ENCODE results near the gene AP3B1. TPM values are rescaled to one million over a fixed set of nuclear protein-coding genes. Genes with fewer than 3 reads are reported as not detected.

AP3B1 gene
- total RNA-seq, 1 experiment from 2014 or later, result 41.8 TPM

- Histone ChIP-seq H3K27ac (ENCODE audit: insufficient read length, low read depth, low read length) (no peak overlapping the region), H2BK120ac (ENCODE audit: low read depth, low read length, poor library complexity, severe bottlenecking) (no peak overlapping the region), H2BK15ac (ENCODE audit: low read depth, low read length) (no peak overlapping the region), H4K8ac (replicated peaks; ENCODE audit: insufficient read length, low read depth, low read length) (no peak overlapping the region), H2BK20ac (ENCODE audit: low read depth, low read length, poor library complexity, severe bottlenecking) (no peak overlapping the region), H3K4me2 (ENCODE audit: insufficient read depth, insufficient read length, low read length) (no peak overlapping the region), H3K14ac (ENCODE audit: insufficient read depth, low read length) (no peak overlapping the region), H3K18ac (ENCODE audit: insufficient read length, low read depth, low read length) (no peak overlapping the region), H2AK5ac (ENCODE audit: insufficient read length, low read length) (no peak overlapping the region), H3K9me3 (ENCODE audit: control insufficient read depth, low read depth, low read length) (no peaks in the 10 kb centered on the region), H4K91ac (ENCODE audit: insufficient read length, low read depth, low read length) (no peak overlapping the region), H3K79me1 (ENCODE audit: insufficient read depth, low read depth, low read length, poor library complexity, severe bottlenecking) (no peaks in the 10 kb centered on the region), H3K23ac (ENCODE audit: insufficient read length, low read depth, low read length) (no peak overlapping the region), H2AFZ (ENCODE audit: low read length) (no peak overlapping the region), H3K23me2 (ENCODE audit: insufficient read length, low read depth, low read length, poor library complexity, severe bottlenecking) (no peaks in the 10 kb centered on the region), H3K79me2 (ENCODE audit: insufficient read depth, low read length) (no peaks in the 10 kb centered on the region), H2BK5ac (ENCODE audit: insufficient read length, low read length) (no peak overlapping the region), H4K5ac (ENCODE audit: insufficient read length, low read depth, low read length) (no peak overlapping the region), H3K4me1 (ENCODE audit: insufficient read depth, low read length) (no peaks in the 10 kb centered on the region), H3K9ac (ENCODE audit: extremely low read depth, insufficient read length, low read length) (no peak overlapping the region), H3T11ph (ENCODE audit: low read length) (no peak overlapping the region), H3K27me3 (ENCODE audit: insufficient read depth, low read length) (peaks cover 14% of the 10 kb centered on the region; the same call in 1 of the 2 replicates), H3K56ac (ENCODE audit: insufficient read length, low read depth, low read length) (no peak overlapping the region), H3K4ac (ENCODE audit: low read depth, low read length) (no peak overlapping the region), H4K20me1 (ENCODE audit: control insufficient read depth, insufficient read depth, insufficient read length) (no peaks in the 10 kb centered on the region), H2BK12ac (ENCODE audit: insufficient read length, low read depth, low read length) (no peak overlapping the region)
- no CpG with 5 or more reads among the region's 2 CpGs for WGBS (ENCODE audit: extremely low coverage, insufficient read length, low lambda C conversion rate)
- H3K9me3 Mint-ChIP-seq, result peaks cover 14 to 34% of the 10 kb centered on the region in 2 experiments
- H3K4me3 Mint-ChIP-seq, result no peak overlapping the region; a peak in 1 of 5 replicates
- H3K36me3 Mint-ChIP-seq (ENCODE audit: insufficient read depth in 1 of 3, low read depth in 3 of 3), result peaks cover 0 to 23% (median 7%) of the 10 kb centered on the region in 3 experiments; a peak in 4 of 7 replicates
- H3K27ac Mint-ChIP-seq, result no peak overlapping the region
- TF ChIP-seq CTCF (conservative IDR thresholded peaks at IDR 0.05), result no peak
- H3K27me3 Mint-ChIP-seq (ENCODE audit: low read depth), result peaks cover 74% of the 10 kb centered on the region
- peaks cover 18 to 21% of the 10 kb centered on the region in 2 experiments for H3K4me1 Mint-ChIP-seq
- DNase-seq, result no peak
These were observed 42.2 kb upstream of the AP3B1 start for GRCh38 chr5:78336698-78337097.

Data from H9 (cell line).